Thymus (tissue), 11 donors: Measurements from ENCODE around the gene GPR137. TPM values are rescaled to one million over a fixed set of nuclear protein-coding genes. Genes with fewer than 3 reads are reported as not detected.
"Not testable (repeated sequence)": the region's sequence is repeated elsewhere in the genome, so short reads cannot be mapped to it uniquely, and the experiment has no call there.

Experiments
- DNase-seq, 9 donors: peaks; one replicate each; pipeline ENCODE4 v3.0.0-alpha.2; 2013; ENCODE audit warnings: low spot score in 9 of 9, low read depth in 6 of 9, missing footprints in 1 of 9
- H3K27ac ChIP-seq, 2 donors: one replicate each; pipeline ENCODE4 v1.5.1; 2013; ENCODE audit warnings: control low read depth in 1 of 2, low read depth in 1 of 2, low read length in 1 of 2, mild to moderate bottlenecking in 1 of 2, moderate library complexity in 1 of 2
- H3K27me3 ChIP-seq, 2 donors: one replicate each; pipeline ENCODE4 v1.5.1; 2013; ENCODE audit warnings: low read length in 1 of 2; ENCODE audit not compliant: control insufficient read depth in 2 of 2, insufficient read depth in 1 of 2
- H3K36me3 ChIP-seq, 2 donors: one replicate each; pipeline ENCODE4 v1.5.1; 2013; ENCODE audit warnings: low read length in 1 of 2, mild to moderate bottlenecking in 1 of 2, moderate library complexity in 1 of 2; ENCODE audit not compliant: control insufficient read depth in 2 of 2, insufficient read depth in 2 of 2
- H3K4me1 ChIP-seq, 2 donors: one replicate each; pipeline ENCODE4 v1.5.1; 2013; ENCODE audit warnings: low read length in 2 of 2; ENCODE audit not compliant: control insufficient read depth in 2 of 2, insufficient read depth in 2 of 2
- H3K4me3 ChIP-seq, 2 donors: one replicate each; pipeline ENCODE4 v1.5.1; 2013; ENCODE audit warnings: low read length in 2 of 2, control low read depth in 1 of 2, mild to moderate bottlenecking in 1 of 2
- H3K9me3 ChIP-seq, 2 donors: one replicate each; pipeline ENCODE4 v1.5.1; 2013; ENCODE audit warnings: low read length in 1 of 2, mild to moderate bottlenecking in 1 of 2; ENCODE audit not compliant: control insufficient read depth in 2 of 2, insufficient read depth in 1 of 2
- WGBS: extraction: QIAGEN DNeasy Blood & Tissue Kit; methylation state at CpG from one replicate; pipeline ENCODE4 v1.1.7; 2013; 5-methylcytosine and 5-hydroxymethylcytosine counted together
- polyA plus RNA-seq: library from polyadenylated mRNA; stranded (reverse); fragments of 200-250 nt; gene quantifications from one replicate; pipeline ENCODE4 v1.2.3, GENCODE V29; 2013
- total RNA-seq: library from RNA; stranded (reverse); fragments of 120-200 nt; gene quantifications from one replicate; pipeline ENCODE4 v1.2.4, GENCODE V29; 2013
- donor health status: healthy.

GPR137 gene
- total and polyA plus RNA-seq, 2 donors: 7.3 to 18.5 TPM

- Histone ChIP-seq H3K4me3 (no peak overlapping the region), H3K9me3 (peaks cover 1 to 4% of the 10 kb centered on the region in 2 donors), H3K27me3 (no peaks in the 10 kb centered on the region), H3K27ac (no peak overlapping the region), H3K36me3 (peaks cover 35 to 36% of the 10 kb centered on the region in 2 donors), H3K4me1 (peaks cover 4 to 23% of the 10 kb centered on the region in 2 donors)
- DNase-seq: no peak
- WGBS: 95% methylated on average over 18 of the region's 18 CpGs
These were observed 28.0 kb downstream of the GPR137 start for GRCh38 chr11:64313491-64314145.

GRCh38 chr11:64314146-64314804 lies 28.6 kb downstream of the GPR137 start:
- Histone ChIP-seq H3K4me3 (no peak overlapping the region), H3K27me3 (no peaks in the 10 kb centered on the region), H3K9me3 (peaks cover 1 to 4% of the 10 kb centered on the region in 2 donors), H3K36me3 (peaks cover 32 to 36% of the 10 kb centered on the region in 2 donors), H3K27ac (no peak overlapping the region), H3K4me1 (peaks cover 9 to 29% of the 10 kb centered on the region in 2 donors)
- DNase-seq: no peak
- 97% methylated on average over 19 of the region's 19 CpGs for WGBS

- no peak for DNase-seq
- H3K27ac ChIP-seq: no peak overlapping the region
- 97% methylated on average over 24 of the region's 24 CpGs for WGBS
- H3K9me3 ChIP-seq: peaks cover 1 to 4% of the 10 kb centered on the region in 2 donors
- peaks cover 29 to 36% of the 10 kb centered on the region in 2 donors for H3K36me3 ChIP-seq
- H3K4me1 ChIP-seq: peaks cover 11 to 33% of the 10 kb centered on the region in 2 donors
- no peaks in the 10 kb centered on the region for H3K27me3 ChIP-seq
- no peak overlapping the region for H3K4me3 ChIP-seq
These were observed 29.3 kb downstream of the GPR137 start for GRCh38 chr11:64314805-64315561.

DNA sequence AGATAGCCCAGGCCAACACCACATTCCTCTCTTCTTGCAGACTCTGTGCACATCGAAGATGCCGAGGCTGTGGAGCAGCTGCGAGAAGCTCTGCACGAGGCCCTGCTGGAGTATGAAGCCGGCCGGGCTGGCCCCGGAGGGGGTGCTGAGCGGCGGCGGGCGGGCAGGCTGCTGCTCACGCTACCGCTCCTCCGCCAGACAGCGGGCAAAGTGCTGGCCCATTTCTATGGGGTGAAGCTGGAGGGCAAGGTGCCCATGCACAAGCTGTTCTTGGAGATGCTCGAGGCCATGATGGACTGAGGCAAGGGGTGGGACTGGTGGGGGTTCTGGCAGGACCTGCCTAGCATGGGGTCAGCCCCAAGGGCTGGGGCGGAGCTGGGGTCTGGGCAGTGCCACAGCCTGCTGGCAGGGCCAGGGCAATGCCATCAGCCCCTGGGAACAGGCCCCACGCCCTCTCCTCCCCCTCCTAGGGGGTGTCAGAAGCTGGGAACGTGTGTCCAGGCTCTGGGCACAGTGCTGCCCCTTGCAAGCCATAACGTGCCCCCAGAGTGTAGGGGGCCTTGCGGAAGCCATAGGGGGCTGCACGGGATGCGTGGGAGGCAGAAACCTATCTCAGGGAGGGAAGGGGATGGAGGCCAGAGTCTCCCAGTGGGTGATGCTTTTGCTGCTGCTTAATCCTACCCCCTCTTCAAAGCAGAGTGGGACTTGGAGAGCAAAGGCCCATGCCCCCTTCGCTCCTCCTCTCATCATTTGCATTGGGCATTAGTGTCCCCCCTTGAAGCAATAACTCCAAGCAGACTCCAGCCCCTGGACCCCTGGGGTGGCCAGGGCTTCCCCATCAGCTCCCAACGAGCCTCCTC lies 30.2 kb downstream of the GPR137 start:
- not testable (repeated sequence) for H3K9me3 ChIP-seq, H3K4me3 ChIP-seq, H3K27me3 ChIP-seq, DNase-seq
- Histone ChIP-seq H3K4me1 (peaks cover 11 to 33% of the 10 kb centered on the region in 2 donors), H3K27ac (peak overlapping the region in 1 of 2 donors; percentile 11), H3K36me3 (peaks cover 37 to 39% of the 10 kb centered on the region in 2 donors)
- 95% methylated on average over 25 of the region's 25 CpGs for WGBS

DNA sequence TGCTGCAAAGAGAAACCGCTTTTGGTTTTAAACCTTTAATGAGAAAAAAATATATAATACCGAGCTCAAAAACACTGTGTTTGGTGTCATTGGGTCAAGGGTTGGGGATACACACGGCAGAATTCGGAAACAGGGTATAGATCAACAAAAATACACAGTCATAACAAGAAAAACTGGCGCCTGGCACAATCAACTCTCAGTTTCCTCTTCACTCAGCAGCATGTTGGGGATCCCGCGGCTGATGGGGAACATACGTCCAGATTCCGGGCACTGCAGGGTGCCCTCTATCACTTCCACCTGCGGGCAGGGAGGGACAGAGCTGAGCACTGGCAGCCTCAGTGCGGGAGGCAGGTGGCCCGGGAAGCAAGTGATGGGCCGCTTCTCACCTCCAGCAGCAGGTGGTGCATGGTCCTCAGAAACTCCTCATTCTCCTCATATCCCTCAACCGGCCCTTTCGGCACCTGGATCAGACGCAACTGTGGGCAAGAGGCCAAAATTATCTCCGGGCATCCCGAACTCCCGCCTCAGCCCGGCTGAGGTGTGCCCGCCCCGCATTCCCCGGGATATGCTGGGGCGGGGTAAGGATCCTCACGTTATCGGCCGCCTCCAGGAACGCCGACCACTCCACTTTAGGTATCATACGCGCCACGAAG lies 31.1 kb downstream of the GPR137 start:
- H3K4me1 ChIP-seq: peaks cover 11 to 33% of the 10 kb centered on the region in 2 donors
- H3K36me3 ChIP-seq: peaks cover 44% of the 10 kb centered on the region in 2 donors
- H3K27ac ChIP-seq: peak overlapping the region; percentile 96 to 99
- WGBS: 12% methylated on average over 32 of the region's 32 CpGs
- H3K27me3 ChIP-seq: no peaks in the 10 kb centered on the region
- peak in 1 of 9 donors; percentile 53 for DNase-seq
- peak overlapping the region; percentile 71 to 96 for H3K4me3 ChIP-seq
- peaks cover 1 to 4% of the 10 kb centered on the region in 2 donors for H3K9me3 ChIP-seq

GRCh38 chr11:64317325-64317960 lies 31.8 kb downstream of the GPR137 start, which contains the start of gene TRMT112:
TSS of gene TRMT112 (minus strand) at chr11:64317559. CDS start at chr11:64317526, 33 bp downstream.
- peak within 1 kb of the TSS; percentile 96 to 99 for H3K27ac ChIP-seq
- peaks cover 11 to 38% of the 10 kb centered on the region in 2 donors for H3K4me1 ChIP-seq
- WGBS: under 1% methylated on average over 43 of the region's 43 CpGs
- peak within 1 kb of the TSS; percentile 71 to 96 for H3K4me3 ChIP-seq
- H3K9me3 ChIP-seq: peaks cover 1 to 4% of the 10 kb centered on the region in 2 donors
- peak; percentile 91 to 99 (median 98) for DNase-seq
- H3K36me3 ChIP-seq: peaks cover 43 to 45% of the 10 kb centered on the region in 2 donors
- H3K27me3 ChIP-seq: no peaks in the 10 kb centered on the region

DNA sequence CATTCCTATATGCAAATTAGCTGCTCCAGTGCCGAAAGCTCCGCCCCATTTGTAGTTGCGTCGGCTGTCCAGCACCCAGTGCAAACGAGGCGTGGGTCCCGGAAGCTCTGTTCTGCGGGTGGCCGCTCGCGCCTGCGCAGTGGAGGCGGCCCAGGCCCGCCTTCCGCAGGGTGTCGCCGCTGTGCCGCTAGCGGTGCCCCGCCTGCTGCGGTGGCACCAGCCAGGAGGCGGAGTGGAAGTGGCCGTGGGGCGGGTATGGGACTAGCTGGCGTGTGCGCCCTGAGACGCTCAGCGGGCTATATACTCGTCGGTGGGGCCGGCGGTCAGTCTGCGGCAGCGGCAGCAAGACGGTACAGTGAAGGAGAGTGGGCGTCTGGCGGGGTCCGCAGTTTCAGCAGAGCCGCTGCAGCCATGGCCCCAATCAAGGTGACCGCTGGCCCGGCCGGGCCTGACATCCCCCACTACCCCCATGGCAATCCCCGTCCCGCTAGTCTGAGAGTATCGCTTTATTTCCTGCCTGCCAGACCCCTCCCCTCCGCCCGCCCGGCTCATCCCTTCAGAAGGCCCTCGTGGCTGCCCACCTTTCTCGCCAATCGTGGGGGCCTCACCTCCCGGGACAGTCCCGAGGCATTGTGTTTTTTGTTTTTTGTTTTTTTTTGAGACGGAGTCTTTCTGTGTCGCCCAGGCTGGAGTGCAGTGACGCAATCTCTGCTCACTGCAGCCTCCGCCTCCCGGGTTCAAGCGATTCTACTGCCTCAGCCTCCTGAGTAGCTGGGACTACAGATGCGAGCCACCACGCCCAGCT lies 32.5 kb downstream of the GPR137 start, which contains the start of gene PRDX5:
TSS of gene PRDX5 (plus strand) at position 161 of the 805 bp plus-strand sequence. CDS start at position 256, 95 bp downstream.
- Histone ChIP-seq H3K36me3 (peaks cover 38 to 48% of the 10 kb centered on the region in 2 donors), H3K27ac (peak within 1 kb of the TSS; percentile 96 to 99), H3K9me3 (peaks cover 1 to 4% of the 10 kb centered on the region in 2 donors), H3K4me3 (peak within 1 kb of the TSS; percentile 71 to 96), H3K4me1 (peaks cover 15 to 40% of the 10 kb centered on the region in 2 donors), H3K27me3 (no peaks in the 10 kb centered on the region)
- DNase-seq: peak; percentile 89 to 97 (median 94)
- WGBS: under 1% methylated on average over 61 of the region's 61 CpGs
